GM12878 (cell line): ENCODE measurements around the gene RAP1GDS1. TPM values are rescaled to one million over a fixed set of nuclear protein-coding genes. Genes with fewer than 3 reads are reported as not detected.

Experiments
- ATAC-seq: fragments of 200-7000 bp; cut with Tn5 transposase; 3 replicates; pipeline ENCODE4 v1.9.1; 2020; ENCODE audit warnings: mild to moderate bottlenecking, moderate library complexity
- BruUV-seq: library from RNA; stranded (reverse); fragments of 400-500 nt; replicated peaks from 2 replicates; lab custom pipeline; 2021; lab: Mats Ljungman, UMichigan
- CTCF ChIA-PET: fragments of 300-600 bp; sonication (Branson Sonifier 250); formaldehyde crosslinking; extraction: SDS; loops from one replicate; lab custom pipeline; 2021; ENCODE audit warnings: inconsistent platforms; lab: Yijun Ruan, JAX
- POLR2A ChIA-PET: fragments of 350-600 bp; formaldehyde crosslinking; extraction: SDS; loops from one replicate; lab custom pipeline; 2021; ENCODE audit warnings: inconsistent platforms; lab: Charles Lee
- RAD21 ChIA-PET: fragments of 300-600 bp; sonication (Branson Sonifier 250); formaldehyde crosslinking; loops from one replicate; lab custom pipeline; 2023; ENCODE audit warnings: antibody characterized with exemption; ENCODE audit not compliant: unreplicated experiment; lab: Charles Lee
- SMC1A ChIA-PET: fragments of 300-600 bp; sonication (Branson Sonifier 250); formaldehyde crosslinking; loops from one replicate; lab custom pipeline; 2023; ENCODE audit not compliant: unreplicated experiment, uncharacterized antibody; lab: Charles Lee
- DNase-seq: peaks from one replicate; pipeline ENCODE4 v3.0.0-alpha.2; 2011; ENCODE audit warnings: low read depth, low spot score
- FAIRE-seq: peaks from 3 replicates; lab custom pipeline; 2011; peaks lifted over from hg19 to GRCh38; lab: Jason Lieb, UNC
- H2AFZ ChIP-seq: 2 replicates; pipeline ENCODE4 v1.6.0; 2011; ENCODE audit warnings: low read depth, low read length, control low read depth; ENCODE audit not compliant: control insufficient read depth
- H3K27ac ChIP-seq: 2 replicates; pipeline ENCODE4 v1.5.1; 2011; ENCODE audit warnings: control low read depth; ENCODE audit not compliant: control insufficient read depth, insufficient read depth
- H3K27me3 ChIP-seq, 2 experiments: replicated peaks in 1 of 2; 2 replicates each; pipeline versions ENCODE4 v1.6.0 to v1.6.1; 2011; ENCODE audit warnings: low read length in 1 of 2; ENCODE audit not compliant: control insufficient read depth in 2 of 2, insufficient read depth in 2 of 2
- H3K36me3 ChIP-seq, 2 experiments: 2 replicates each; pipeline ENCODE4 v1.5.1; 2011; ENCODE audit warnings: low read length in 1 of 2; ENCODE audit not compliant: control insufficient read depth in 2 of 2, insufficient read depth in 2 of 2
- H3K4me1 ChIP-seq: 2 replicates; pipeline ENCODE4 v1.6.1; 2011; ENCODE audit warnings: mild to moderate bottlenecking, low read length, moderate library complexity, mixed read lengths; ENCODE audit not compliant: control insufficient read depth, insufficient read depth
- H3K4me2 ChIP-seq: 2 replicates; pipeline ENCODE4 v1.6.0; 2011; ENCODE audit warnings: control low read depth; ENCODE audit not compliant: control insufficient read depth, insufficient read depth
- H3K4me3 ChIP-seq: fragments of 200-600 bp; sonication (generic); 2 replicates; pipeline ENCODE4 v1.5.1; 2016
- H3K79me2 ChIP-seq: 2 replicates; pipeline ENCODE4 v1.6.0; 2011; ENCODE audit warnings: low read length; ENCODE audit not compliant: control insufficient read depth, insufficient read depth
- H3K9ac ChIP-seq: 2 replicates; pipeline ENCODE4 v1.8.0; 2011; ENCODE audit warnings: low read length, control low read depth, mixed read lengths; ENCODE audit not compliant: control insufficient read depth, insufficient read depth
- H3K9me3 ChIP-seq: replicated peaks from 3 replicates; pipeline ENCODE4 v1.5.1; 2011; ENCODE audit warnings: mild to moderate bottlenecking, low read length; ENCODE audit not compliant: control insufficient read depth, insufficient read depth
- H4K20me1 ChIP-seq: 2 replicates; pipeline ENCODE4 v1.6.0; 2011; ENCODE audit not compliant: control insufficient read depth, insufficient read depth
- RELB ChIP-seq: fragments of 450-650 bp; IDR thresholded peaks from 2 replicates; pipeline ENCODE4 v1.6.1; 2017; ENCODE audit warnings: low read depth, mild to moderate bottlenecking, moderate library complexity
- ZBTB40 ChIP-seq: fragments of 450-650 bp; IDR thresholded peaks from 2 replicates; pipeline ENCODE4 v1.6.1; 2016; ENCODE audit warnings: mild to moderate bottlenecking, moderate library complexity, borderline replicate concordance
- WGBS: methylation state at CpG from one replicate; pipeline ENCODE4 v1.1.6; 2016; ENCODE audit warnings: low lambda C conversion rate; ENCODE audit not compliant: insufficient replicate concordance, insufficient coverage; ENCODE audit errors: missing lambda C conversion rate; 5-methylcytosine and 5-hydroxymethylcytosine counted together
- in situ Hi-C: fragments of 300-500 bp; cut with MboI; formaldehyde crosslinking; loops from 9 replicates; pipeline ENCODE4 v1.14.3; 2018; ENCODE audit warnings: mixed read lengths
- intact Hi-C: fragments of 100-400 bp; cut with micrococcal nuclease; formaldehyde crosslinking; loops from one replicate; pipeline ENCODE4 v1.14.2; 2022; ENCODE audit not compliant: unreplicated experiment
- polyA plus RNA-seq, 11 experiments: library from polyadenylated mRNA; depleted of rRNA in 4 of 11; unstranded in 6 of 11; stranded (reverse) in 5 of 11; fragments of >200 nt; fragmentation: Nextera tagmentation in 4 of 11; fragmentation: Illumina TruSeq in 1 of 11; extraction: Ambion mirVana in 4 of 11; extraction: Trizol in 1 of 11; gene quantifications; 1 replicate in 1 of 11; 2 replicates in 10 of 11; pipeline versions ENCODE4 v1.2.1 to v1.2.3, GENCODE V29; 2011 to 2016; ENCODE audit warnings: inconsistent platforms in 2 of 11, missing spikeins in 2 of 11, low read depth in 1 of 11
- total RNA-seq, 4 experiments: library from RNA; depleted of rRNA in 3 of 4; stranded (reverse); fragments of >200 nt in 3 of 4; fragmentation: Illumina TruSeq in 1 of 4; extraction: Trizol in 1 of 4; gene quantifications; 2 replicates each; pipeline versions ENCODE4 v1.2.1 to v1.2.3, GENCODE V29; 2013 to 2021

The RAP1GDS1 gene
- total and polyA plus RNA-seq, 10 of the 15 experiments (the other 5 are each of a cell fraction or from before 2014, with no cell fraction given), result 12.0 to 30.5 (median 20.7) TPM

- no peak for TF ChIP-seq ZBTB40
Observed at GRCh38 chr4:98226396-98226795, 34.8 kb upstream of the RAP1GDS1 start (continued).

GRCh38 chr4:98230961-98231360, 30.2 kb upstream of the RAP1GDS1 start:
- H3K36me3 ChIP-seq, result no peaks in the 10 kb centered on the region
- BruUV-seq, result no TSS peak
- intact Hi-C loops (no loop called here), in situ Hi-C loops (no loop called here)
- DNase-seq (no peak), ATAC-seq (no peak), FAIRE-seq (no peak)
- H3K9ac ChIP-seq, result no peak overlapping the region
- H3K4me1 ChIP-seq, result no peaks in the 10 kb centered on the region
- H3K4me2 ChIP-seq, result no peak overlapping the region
- 59% methylated on average over 3 of the region's 3 CpGs for WGBS
- no peaks in the 10 kb centered on the region for H4K20me1 ChIP-seq
- H3K27ac ChIP-seq, result no peak overlapping the region
- no peaks in the 10 kb centered on the region for H3K27me3 ChIP-seq
- ChIA-PET CTCF (no interaction called here), SMC1A (no interaction called here), RAD21 (no interaction called here), POLR2A (no interaction called here)
- no peaks in the 10 kb centered on the region for H3K9me3 ChIP-seq
- no peak for TF ChIP-seq RELB
- no peak overlapping the region for H3K4me3 ChIP-seq
- no peaks in the 10 kb centered on the region for H3K79me2 ChIP-seq
- no peak overlapping the region for H2AFZ ChIP-seq
